ENCODE results near the gene GSG1L. TPM values are rescaled to one million over a fixed set of nuclear protein-coding genes. Genes with fewer than 3 reads are reported as not detected.

GSG1L gene
- total RNA-seq = not detected

- DNase-seq (ENCODE audit: low spot score) = no peak
Observed at GRCh38 chr16:28063591-28064061, at the start of gene GSG1L. Gene GSG1L, minus strand, starts transcription at chr16:28063714. Its CDS starts 290 bp downstream, at chr16:28063424.

GRCh38 chr16:28112908-28113307 is 49.4 kb upstream of the GSG1L start:
- DNase-seq (ENCODE audit: low spot score) = no peak

GRCh38 chr16:28110977-28111376 is 47.5 kb upstream of the GSG1L start:
- no peak for DNase-seq (ENCODE audit: low spot score)

- no peak for DNase-seq (ENCODE audit: low spot score)
Observed at GRCh38 chr16:28110479-28110878, 47.0 kb upstream of the GSG1L start.

- DNase-seq (ENCODE audit: low spot score) = no peak
Observed at GRCh38 chr16:28110074-28110473, 46.6 kb upstream of the GSG1L start.

GRCh38 chr16:28108590-28109247 is 45.2 kb upstream of the GSG1L start:
- DNase-seq (ENCODE audit: low spot score) = no peak

GRCh38 chr16:28107232-28107631 is 43.7 kb upstream of the GSG1L start:
- no peak for DNase-seq (ENCODE audit: low spot score)

GRCh38 chr16:28106467-28107215 is 43.1 kb upstream of the GSG1L start:
- no peak for DNase-seq (ENCODE audit: low spot score)

GRCh38 chr16:28105954-28106353 is 42.4 kb upstream of the GSG1L start:
- no peak for DNase-seq (ENCODE audit: low spot score)

GRCh38 chr16:28105297-28105696 is 41.8 kb upstream of the GSG1L start:
- no peak for DNase-seq (ENCODE audit: low spot score)

- DNase-seq (ENCODE audit: low spot score) = no peak
Observed at GRCh38 chr16:28104404-28104803, 40.9 kb upstream of the GSG1L start.

- no peak for DNase-seq (ENCODE audit: low spot score)
Observed at GRCh38 chr16:28103516-28104170, 40.1 kb upstream of the GSG1L start.

- no peak for DNase-seq (ENCODE audit: low spot score)
Observed at GRCh38 chr16:28101533-28101890, 38.0 kb upstream of the GSG1L start.

- no peak for DNase-seq (ENCODE audit: low spot score)
Observed at GRCh38 chr16:28100810-28101532, 37.5 kb upstream of the GSG1L start.

- DNase-seq (ENCODE audit: low spot score) = no peak
Observed at GRCh38 chr16:28098959-28099945, 35.7 kb upstream of the GSG1L start.

GRCh38 chr16:28098171-28098958 is 34.9 kb upstream of the GSG1L start:
- no peak for DNase-seq (ENCODE audit: low spot score)

- DNase-seq (ENCODE audit: low spot score) = no peak
Observed at GRCh38 chr16:28096983-28097899, 33.7 kb upstream of the GSG1L start.

- no peak for DNase-seq (ENCODE audit: low spot score)
Observed at GRCh38 chr16:28093385-28093725, 29.8 kb upstream of the GSG1L start.

GRCh38 chr16:28092721-28093384 is 29.3 kb upstream of the GSG1L start:
- no peak for DNase-seq (ENCODE audit: low spot score)

Data from mucosa of gallbladder (tissue), 1 donor.